HTR-8/SVneo (cell line): ENCODE measurements around the gene SKAP2.

Experiments
- DNase-seq: peaks from one replicate; pipeline ENCODE4 v3.0.0; 2011; ENCODE audit warnings: low spot score, mixed read lengths; ENCODE audit not compliant: insufficient read length
- FAIRE-seq: peaks from 2 replicates; lab custom pipeline; 2011; peaks lifted over from hg19 to GRCh38; lab: Jason Lieb, UNC

The SKAP2 gene

GRCh38 chr7:26619348-26619984 lies 244.9 kb downstream of the SKAP2 start:
- DNase-seq (no peak), FAIRE-seq (no peak)

- FAIRE-seq, result no peak
- no peak for DNase-seq
Observed at GRCh38 chr7:26618898-26619297, 245.5 kb downstream of the SKAP2 start.

- no peak for DNase-seq
- FAIRE-seq, result no peak
Observed at GRCh38 chr7:26618449-26618848, 245.9 kb downstream of the SKAP2 start.
